MM.1S (cell line): ENCODE results near the gene GNS.

Experiments used
- EZH2 ChIP-seq: fragments of 300-600 bp; sonication (generic); optimal IDR thresholded peaks from 2 replicates; pipeline ENCODE3; 2017; ENCODE audit warnings: low read depth, mild to moderate bottlenecking, antibody characterized with exemption, low read length, mixed read lengths
- EZH2phosphoT487 ChIP-seq: fragments of 300-600 bp; sonication (generic); IDR thresholded peaks from 2 replicates; pipeline ENCODE4 v1.6.1; 2018; ENCODE audit warnings: antibody characterized with exemption, low read length
- TF ChIP-seq, protein P1 (sequence below): fragments of 300-600 bp; sonication (generic); IDR thresholded peaks from 2 replicates; pipeline ENCODE4 v1.5.1; 2016; ENCODE audit warnings: antibody characterized with exemption, low read length, mixed read lengths

DNA sequence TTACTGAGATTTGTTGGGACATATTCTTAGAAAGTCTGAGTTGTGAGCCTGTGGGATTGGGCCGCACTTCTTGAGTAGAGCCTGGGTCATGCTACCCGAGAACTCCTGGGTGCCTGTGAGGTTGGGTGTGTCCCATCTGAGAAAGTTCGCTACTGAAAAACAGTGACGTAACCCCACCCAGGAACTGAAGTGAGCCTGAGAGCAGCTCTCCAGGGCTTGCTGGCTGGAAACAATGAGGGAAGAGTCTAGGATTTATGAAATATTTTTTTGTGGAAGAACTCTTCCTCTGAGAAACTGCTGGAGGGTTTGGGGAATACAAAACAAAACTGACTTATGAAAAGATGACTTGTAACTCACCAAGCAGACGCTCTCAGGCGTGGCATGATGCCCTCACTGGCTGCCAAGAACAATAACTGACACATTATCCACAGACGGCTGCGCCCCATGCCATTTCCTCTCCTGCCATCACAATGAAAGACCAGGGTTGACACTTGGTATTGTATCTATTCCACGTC, 79.7 kb downstream of the GNS start:
- TF ChIP-seq, protein P1, sequence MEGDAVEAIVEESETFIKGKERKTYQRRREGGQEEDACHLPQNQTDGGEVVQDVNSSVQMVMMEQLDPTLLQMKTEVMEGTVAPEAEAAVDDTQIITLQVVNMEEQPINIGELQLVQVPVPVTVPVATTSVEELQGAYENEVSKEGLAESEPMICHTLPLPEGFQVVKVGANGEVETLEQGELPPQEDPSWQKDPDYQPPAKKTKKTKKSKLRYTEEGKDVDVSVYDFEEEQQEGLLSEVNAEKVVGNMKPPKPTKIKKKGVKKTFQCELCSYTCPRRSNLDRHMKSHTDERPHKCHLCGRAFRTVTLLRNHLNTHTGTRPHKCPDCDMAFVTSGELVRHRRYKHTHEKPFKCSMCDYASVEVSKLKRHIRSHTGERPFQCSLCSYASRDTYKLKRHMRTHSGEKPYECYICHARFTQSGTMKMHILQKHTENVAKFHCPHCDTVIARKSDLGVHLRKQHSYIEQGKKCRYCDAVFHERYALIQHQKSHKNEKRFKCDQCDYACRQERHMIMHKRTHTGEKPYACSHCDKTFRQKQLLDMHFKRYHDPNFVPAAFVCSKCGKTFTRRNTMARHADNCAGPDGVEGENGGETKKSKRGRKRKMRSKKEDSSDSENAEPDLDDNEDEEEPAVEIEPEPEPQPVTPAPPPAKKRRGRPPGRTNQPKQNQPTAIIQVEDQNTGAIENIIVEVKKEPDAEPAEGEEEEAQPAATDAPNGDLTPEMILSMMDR = no peak
- TF ChIP-seq EZH2 (no peak), EZH2phosphoT487 (no peak)
